CD14-positive monocyte (primary cell): ENCODE measurements around the gene RANBP1. TPM values are rescaled to one million over a fixed set of nuclear protein-coding genes. Genes with fewer than 3 reads are reported as not detected.

Experiments used
- DNase-seq, 3 donors: peaks; one replicate each; pipeline ENCODE4 v3.0.0-alpha.2; 2011 to 2022
- H2AFZ ChIP-seq: 2 replicates; pipeline ENCODE4 v1.6.0; 2012; ENCODE audit warnings: mild to moderate bottlenecking, low read depth, low read length, inconsistent platforms; ENCODE audit not compliant: insufficient read depth, poor library complexity, severe bottlenecking
- H3K27ac ChIP-seq, 2 donors: 1 replicate in 1 of 2; 2 replicates in 1 of 2; pipeline ENCODE4 v1.5.1; 2012 to 2013; ENCODE audit warnings: low read length in 2 of 2, control low read depth in 1 of 2, inconsistent platforms in 1 of 2, low read depth in 1 of 2, mild to moderate bottlenecking in 1 of 2
- H3K27me3 ChIP-seq, 2 donors: one replicate each; pipeline versions ENCODE4 v1.6.0 to v1.6.1; 2011 to 2013; ENCODE audit warnings: low read length in 2 of 2; ENCODE audit not compliant: control insufficient read depth in 2 of 2, insufficient read depth in 2 of 2
- H3K36me3 ChIP-seq, 2 donors: replicated peaks in 1 of 2; 1 replicate in 1 of 2; 2 replicates in 1 of 2; pipeline versions ENCODE4 v1.5.1 to v1.6.1; 2012 to 2013; ENCODE audit warnings: low read length in 2 of 2, control low read depth in 1 of 2, inconsistent platforms in 1 of 2, mild to moderate bottlenecking in 1 of 2; ENCODE audit not compliant: insufficient read depth in 2 of 2, control insufficient read depth in 1 of 2
- H3K4me1 ChIP-seq, 2 donors: 1 replicate in 1 of 2; 2 replicates in 1 of 2; pipeline versions ENCODE4 v1.5.1 to v1.6.1; 2012 to 2013; ENCODE audit warnings: low read length in 2 of 2, control low read depth in 1 of 2, inconsistent platforms in 1 of 2, mild to moderate bottlenecking in 1 of 2, moderate library complexity in 1 of 2; ENCODE audit not compliant: insufficient read depth in 2 of 2, control insufficient read depth in 1 of 2
- H3K4me2 ChIP-seq: replicated peaks from 2 replicates; pipeline ENCODE3; 2012; ENCODE audit warnings: low read length, moderate library complexity, mild to moderate bottlenecking; ENCODE audit not compliant: poor library complexity, severe bottlenecking; ENCODE audit errors: extremely low read depth
- H3K4me3 ChIP-seq, 3 experiments: fragments of 200-600 bp in 1 of 3; sonication (generic) in 1 of 3; replicated peaks in 1 of 3; 1 replicate in 2 of 3; 2 replicates in 1 of 3; pipeline ENCODE4 v1.5.1; 2011 to 2013; ENCODE audit warnings: low read length in 3 of 3, mild to moderate bottlenecking in 3 of 3, control low read depth in 2 of 3, low read depth in 2 of 3, inconsistent platforms in 1 of 3, moderate library complexity in 1 of 3
- H3K79me2 ChIP-seq: 2 replicates; pipeline ENCODE4 v1.6.0; 2012; ENCODE audit warnings: mild to moderate bottlenecking, control low read depth, inconsistent platforms, low read length, moderate library complexity; ENCODE audit not compliant: insufficient read depth
- H3K9ac ChIP-seq: 2 replicates; pipeline ENCODE4 v1.6.0; 2017; ENCODE audit warnings: low read length, mild to moderate bottlenecking; ENCODE audit not compliant: insufficient read depth, poor library complexity, severe bottlenecking
- H3K9me3 ChIP-seq, 2 donors: replicated peaks in 1 of 2; 1 replicate in 1 of 2; 2 replicates in 1 of 2; pipeline versions ENCODE4 v1.5.1 to v1.6.1; 2012 to 2013; ENCODE audit warnings: low read length in 2 of 2, control low read depth in 1 of 2; ENCODE audit not compliant: control insufficient read depth in 1 of 2, insufficient read depth in 1 of 2
- H4K20me1 ChIP-seq: 2 replicates; pipeline ENCODE4 v1.6.0; 2012; ENCODE audit warnings: mild to moderate bottlenecking, low read length, control low read depth, moderate library complexity; ENCODE audit not compliant: insufficient read depth
- H3K27ac Mint-ChIP-seq, 7 donors: one replicate each; pipeline ENCODE4 v1.8.0; 2020; ENCODE audit warnings: mild to moderate bottlenecking in 7 of 7, mixed read lengths in 7 of 7, moderate library complexity in 6 of 7, inconsistent platforms in 2 of 7
- H3K27me3 Mint-ChIP-seq, 3 donors: one replicate each; pipeline ENCODE4 v1.8.0; 2021 to 2022; ENCODE audit warnings: low read depth in 3 of 3, mild to moderate bottlenecking in 3 of 3, mixed read lengths in 3 of 3, moderate library complexity in 3 of 3, inconsistent platforms in 1 of 3
- H3K36me3 Mint-ChIP-seq, 2 donors: one replicate each; pipeline ENCODE4 v1.8.0; 2020; ENCODE audit warnings: mixed read lengths in 2 of 2, inconsistent platforms in 1 of 2, mild to moderate bottlenecking in 1 of 2
- H3K4me1 Mint-ChIP-seq: one replicate; pipeline ENCODE4 v1.8.0; 2020; ENCODE audit warnings: mild to moderate bottlenecking, mixed read lengths
- H3K4me3 Mint-ChIP-seq, 2 donors: one replicate each; pipeline ENCODE4 v1.8.0; 2020; ENCODE audit warnings: mild to moderate bottlenecking in 2 of 2, mixed read lengths in 2 of 2, moderate library complexity in 1 of 2
- H3K9me3 Mint-ChIP-seq, 7 donors: one replicate each; pipeline ENCODE4 v1.8.0; 2020 to 2022; ENCODE audit warnings: mixed read lengths in 7 of 7, mild to moderate bottlenecking in 6 of 7, moderate library complexity in 6 of 7, inconsistent platforms in 2 of 7
- WGBS: methylation state at CpG from one replicate; pipeline ENCODE4 v1.1.5; 2013; ENCODE audit warnings: missing lambda C conversion rate; ENCODE audit not compliant: insufficient coverage; 5-methylcytosine and 5-hydroxymethylcytosine counted together
- intact Hi-C, 2 donors: fragments of 100-400 bp; cut with micrococcal nuclease; formaldehyde crosslinking; loops; one replicate each; pipeline versions ENCODE4 v1.15.0 to v1.15.1; 2023
- polyA plus RNA-seq, 3 donors: library from polyadenylated mRNA; depleted of rRNA in 1 of 3; unstranded in 2 of 3; stranded (reverse) in 1 of 3; fragments of 300-500 nt in 2 of 3; fragments of >200 nt in 1 of 3; fragmentation: Illumina TruSeq in 2 of 3; gene quantifications; 1 replicate in 2 of 3; 2 replicates in 1 of 3; pipeline ENCODE4 v1.2.3, GENCODE V29; 2012 to 2021
- TF ChIP-seq, protein P1 (sequence below): fragments of 200-600 bp; IDR thresholded peaks from one replicate; pipeline ENCODE4 v1.8.0; 2022; ENCODE audit warnings: antibody characterized with exemption, mild to moderate bottlenecking

Gene RANBP1
- polyA plus RNA-seq, 3 donors: 45.0 to 52.3 (median 47.4) TPM

DNA sequence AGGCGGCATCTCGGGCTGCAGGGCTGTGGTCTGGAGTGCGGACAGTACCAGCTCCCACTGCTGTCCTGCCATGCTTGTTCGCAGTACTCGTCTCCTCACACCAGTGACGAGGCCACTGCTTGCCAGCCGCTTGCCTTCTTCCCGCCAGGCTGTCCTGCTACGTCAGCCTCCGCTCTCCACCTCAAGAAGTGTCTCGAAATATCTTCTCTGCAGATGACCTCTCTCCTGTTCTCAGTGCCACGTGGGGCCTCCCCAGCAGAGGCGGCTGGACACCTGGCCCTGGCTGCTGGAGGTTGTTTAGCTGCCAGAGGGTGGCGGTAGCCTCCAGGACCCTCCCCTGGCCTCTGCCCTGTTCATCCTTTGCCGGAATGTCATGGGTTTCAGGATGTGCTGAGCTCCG lies 38.0 kb downstream of the RANBP1 start:
- Histone ChIP-seq H3K27ac (no peak overlapping the region), H3K9me3 (no peaks in the 10 kb centered on the region), H3K79me2 (no peaks in the 10 kb centered on the region), H3K36me3 (no peaks in the 10 kb centered on the region), H2AFZ (no peak overlapping the region), H3K4me2 (no peak overlapping the region), H3K4me1 (peaks cover 8 to 9% of the 10 kb centered on the region in 2 donors), H3K4me3 (no peak overlapping the region), H4K20me1 (no peaks in the 10 kb centered on the region), H3K9ac (no peak overlapping the region), H3K27me3 (no peaks in the 10 kb centered on the region)
- TF ChIP-seq, protein P1, sequence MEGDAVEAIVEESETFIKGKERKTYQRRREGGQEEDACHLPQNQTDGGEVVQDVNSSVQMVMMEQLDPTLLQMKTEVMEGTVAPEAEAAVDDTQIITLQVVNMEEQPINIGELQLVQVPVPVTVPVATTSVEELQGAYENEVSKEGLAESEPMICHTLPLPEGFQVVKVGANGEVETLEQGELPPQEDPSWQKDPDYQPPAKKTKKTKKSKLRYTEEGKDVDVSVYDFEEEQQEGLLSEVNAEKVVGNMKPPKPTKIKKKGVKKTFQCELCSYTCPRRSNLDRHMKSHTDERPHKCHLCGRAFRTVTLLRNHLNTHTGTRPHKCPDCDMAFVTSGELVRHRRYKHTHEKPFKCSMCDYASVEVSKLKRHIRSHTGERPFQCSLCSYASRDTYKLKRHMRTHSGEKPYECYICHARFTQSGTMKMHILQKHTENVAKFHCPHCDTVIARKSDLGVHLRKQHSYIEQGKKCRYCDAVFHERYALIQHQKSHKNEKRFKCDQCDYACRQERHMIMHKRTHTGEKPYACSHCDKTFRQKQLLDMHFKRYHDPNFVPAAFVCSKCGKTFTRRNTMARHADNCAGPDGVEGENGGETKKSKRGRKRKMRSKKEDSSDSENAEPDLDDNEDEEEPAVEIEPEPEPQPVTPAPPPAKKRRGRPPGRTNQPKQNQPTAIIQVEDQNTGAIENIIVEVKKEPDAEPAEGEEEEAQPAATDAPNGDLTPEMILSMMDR: no peak
- WGBS: 87% methylated on average over 15 of the region's 16 CpGs
- H3K9me3 Mint-ChIP-seq: no peaks in the 10 kb centered on the region
- DNase-seq: no peak
- intact Hi-C loops: no loop called here
- no peaks in the 10 kb centered on the region for H3K36me3 Mint-ChIP-seq
- no peak overlapping the region for H3K4me3 Mint-ChIP-seq
- H3K27ac Mint-ChIP-seq: no peak overlapping the region
- peaks cover 3 to 16% (median 7%) of the 10 kb centered on the region in 3 donors for H3K27me3 Mint-ChIP-seq
- peaks cover 6% of the 10 kb centered on the region for H3K4me1 Mint-ChIP-seq

GRCh38 chr22:20154602-20155187 lies 38.8 kb downstream of the RANBP1 start:
- intact Hi-C loops: loop anchor here (5.0 kb wide), 1 partner anchor 113 kb away; the partner anchor contains the start of gene RTN4R (in 2 of the 2)
- TF ChIP-seq, protein P1: no peak
- H3K27ac Mint-ChIP-seq: no peak overlapping the region
- peak overlapping the region; percentile 42 for H3K4me2 ChIP-seq
- WGBS: 64% methylated on average over 11 of the region's 14 CpGs
- H3K4me3 ChIP-seq: peak overlapping the region in 1 of 3 experiments; percentile 46
- no peak overlapping the region for H2AFZ ChIP-seq
- H3K79me2 ChIP-seq: no peaks in the 10 kb centered on the region
- peaks cover 10% of the 10 kb centered on the region for H3K4me1 Mint-ChIP-seq
- peaks cover 4 to 23% (median 7%) of the 10 kb centered on the region in 3 donors for H3K27me3 Mint-ChIP-seq
- no peak overlapping the region for H3K4me3 Mint-ChIP-seq
- DNase-seq: no peak
- peaks cover 8 to 9% of the 10 kb centered on the region in 2 donors for H3K4me1 ChIP-seq
- no peaks in the 10 kb centered on the region for H3K9me3 Mint-ChIP-seq
- no peaks in the 10 kb centered on the region for H3K36me3 ChIP-seq
- H3K9ac ChIP-seq: no peak overlapping the region
- no peak overlapping the region for H3K27ac ChIP-seq
- H4K20me1 ChIP-seq: no peaks in the 10 kb centered on the region
- no peaks in the 10 kb centered on the region for H3K27me3 ChIP-seq
- no peaks in the 10 kb centered on the region for H3K36me3 Mint-ChIP-seq
- H3K9me3 ChIP-seq: no peaks in the 10 kb centered on the region
